GM18858 (cell line): ENCODE measurements around the gene TRIL.

ENCODE experiments used
- ATAC-seq: cut with Tn5 transposase; IDR thresholded peaks from one replicate; pipeline ENCODE4 v1.9.1; 2021; ENCODE audit not compliant: unreplicated experiment

The TRIL gene

GRCh38 chr7:28983396-28984190, 25.5 kb upstream of the TRIL start:
- ATAC-seq: no peak

GRCh38 chr7:28981161-28981465, 23.0 kb upstream of the TRIL start:
- ATAC-seq: no peak

- no peak for ATAC-seq
These were observed 22.5 kb upstream of the TRIL start for GRCh38 chr7:28980451-28981160.

- ATAC-seq: no peak
These were observed 21.6 kb upstream of the TRIL start for GRCh38 chr7:28979776-28980175.

GRCh38 chr7:28977881-28978280, 19.8 kb upstream of the TRIL start:
- no peak for ATAC-seq

GRCh38 chr7:28976022-28976421, 17.9 kb upstream of the TRIL start:
- ATAC-seq: no peak

GRCh38 chr7:28973591-28973990, 15.5 kb upstream of the TRIL start:
- no peak for ATAC-seq

- ATAC-seq: no peak
These were observed 5.9 kb upstream of the TRIL start for GRCh38 chr7:28964056-28964455.

- ATAC-seq: no peak
These were observed 3.8 kb upstream of the TRIL start for GRCh38 chr7:28961972-28962371.

- no peak for ATAC-seq
These were observed 2.1 kb upstream of the TRIL start for GRCh38 chr7:28960071-28960840.

GRCh38 chr7:28958980-28959347, 834 bp upstream of the TRIL start:
- no peak for ATAC-seq

GRCh38 chr7:28957751-28958234, 337 bp downstream of the TRIL start:
- ATAC-seq: no peak

- ATAC-seq: no peak
These were observed 923 bp downstream of the TRIL start for GRCh38 chr7:28957064-28957750.

- no peak for ATAC-seq
These were observed 1.5 kb downstream of the TRIL start for GRCh38 chr7:28956608-28957063.

- no peak for ATAC-seq
These were observed 2.2 kb downstream of the TRIL start for GRCh38 chr7:28955718-28956607.

GRCh38 chr7:28955356-28955717, 2.8 kb downstream of the TRIL start:
- no peak for ATAC-seq

GRCh38 chr7:28954946-28955345, 3.2 kb downstream of the TRIL start:
- ATAC-seq: no peak

- no peak for ATAC-seq
These were observed 3.7 kb downstream of the TRIL start for GRCh38 chr7:28954471-28954870.

- no peak for ATAC-seq
These were observed 4.5 kb downstream of the TRIL start for GRCh38 chr7:28953633-28954032.

GRCh38 chr7:28942168-28942567, 16.0 kb downstream of the TRIL start:
- no peak for ATAC-seq
